HL-60 (cell line): ENCODE data around the gene ARHGAP20.

ENCODE experiments used
- CTCF ChIP-seq: IDR thresholded peaks from one replicate; pipeline ENCODE4 v1.5.1; 2011; ENCODE audit warnings: low read length, control low read depth, inconsistent platforms; ENCODE audit not compliant: insufficient read depth
- TF ChIP-seq, protein P1 (sequence below): IDR thresholded peaks from 2 replicates; pipeline ENCODE4 v1.6.1; 2012; ENCODE audit warnings: low read depth; ENCODE audit not compliant: insufficient replicate concordance

GRCh38 chr11:110544779-110545178, 167.5 kb downstream of the ARHGAP20 start:
- TF ChIP-seq, protein P1, sequence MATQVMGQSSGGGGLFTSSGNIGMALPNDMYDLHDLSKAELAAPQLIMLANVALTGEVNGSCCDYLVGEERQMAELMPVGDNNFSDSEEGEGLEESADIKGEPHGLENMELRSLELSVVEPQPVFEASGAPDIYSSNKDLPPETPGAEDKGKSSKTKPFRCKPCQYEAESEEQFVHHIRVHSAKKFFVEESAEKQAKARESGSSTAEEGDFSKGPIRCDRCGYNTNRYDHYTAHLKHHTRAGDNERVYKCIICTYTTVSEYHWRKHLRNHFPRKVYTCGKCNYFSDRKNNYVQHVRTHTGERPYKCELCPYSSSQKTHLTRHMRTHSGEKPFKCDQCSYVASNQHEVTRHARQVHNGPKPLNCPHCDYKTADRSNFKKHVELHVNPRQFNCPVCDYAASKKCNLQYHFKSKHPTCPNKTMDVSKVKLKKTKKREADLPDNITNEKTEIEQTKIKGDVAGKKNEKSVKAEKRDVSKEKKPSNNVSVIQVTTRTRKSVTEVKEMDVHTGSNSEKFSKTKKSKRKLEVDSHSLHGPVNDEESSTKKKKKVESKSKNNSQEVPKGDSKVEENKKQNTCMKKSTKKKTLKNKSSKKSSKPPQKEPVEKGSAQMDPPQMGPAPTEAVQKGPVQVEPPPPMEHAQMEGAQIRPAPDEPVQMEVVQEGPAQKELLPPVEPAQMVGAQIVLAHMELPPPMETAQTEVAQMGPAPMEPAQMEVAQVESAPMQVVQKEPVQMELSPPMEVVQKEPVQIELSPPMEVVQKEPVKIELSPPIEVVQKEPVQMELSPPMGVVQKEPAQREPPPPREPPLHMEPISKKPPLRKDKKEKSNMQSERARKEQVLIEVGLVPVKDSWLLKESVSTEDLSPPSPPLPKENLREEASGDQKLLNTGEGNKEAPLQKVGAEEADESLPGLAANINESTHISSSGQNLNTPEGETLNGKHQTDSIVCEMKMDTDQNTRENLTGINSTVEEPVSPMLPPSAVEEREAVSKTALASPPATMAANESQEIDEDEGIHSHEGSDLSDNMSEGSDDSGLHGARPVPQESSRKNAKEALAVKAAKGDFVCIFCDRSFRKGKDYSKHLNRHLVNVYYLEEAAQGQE: no peak
- no peak for TF ChIP-seq CTCF
